Nephron progenitor cell (in vitro differentiated cells): ENCODE results near the gene SLFN13.
"Not testable (repeated sequence)": the region's sequence is repeated elsewhere in the genome, so short reads cannot be mapped to it uniquely, and the experiment has no call there.

ENCODE experiments used
- DNase-seq: peaks from one replicate; pipeline ENCODE4 v3.0.0; 2021
- H3K27ac Mint-ChIP-seq: 2 replicates; pipeline ENCODE4 v1.8.0; 2021; ENCODE audit warnings: mild to moderate bottlenecking, moderate library complexity, mixed read lengths
- H3K27me3 Mint-ChIP-seq: 2 replicates; pipeline ENCODE4 v1.8.0; 2021; ENCODE audit warnings: mild to moderate bottlenecking, low read depth, mixed read lengths; ENCODE audit not compliant: poor library complexity
- H3K36me3 Mint-ChIP-seq: 2 replicates; pipeline ENCODE4 v1.8.0; 2021; ENCODE audit warnings: low read depth, mixed read lengths
- H3K4me1 Mint-ChIP-seq: 2 replicates; pipeline ENCODE4 v1.8.0; 2021; ENCODE audit warnings: mixed read lengths
- H3K4me3 Mint-ChIP-seq: 2 replicates; pipeline ENCODE4 v1.8.0; 2021; ENCODE audit warnings: mild to moderate bottlenecking, moderate library complexity, mixed read lengths
- H3K9me3 Mint-ChIP-seq: 2 replicates; pipeline ENCODE4 v1.8.0; 2021; ENCODE audit warnings: mild to moderate bottlenecking, moderate library complexity, mixed read lengths
- CTCF ChIP-seq: fragments of 200-600 bp; sonication (generic); IDR thresholded peaks from 2 replicates; pipeline ENCODE4 v1.5.0; 2021; ENCODE audit warnings: antibody characterized with exemption

Gene SLFN13

GRCh38 chr17:35428229-35428628 is 20.3 kb downstream of the SLFN13 start:
- no peak for TF ChIP-seq CTCF
- peaks cover 9% of the 10 kb centered on the region for H3K9me3 Mint-ChIP-seq
- H3K27me3 Mint-ChIP-seq: peaks cover 35% of the 10 kb centered on the region
- no peaks in the 10 kb centered on the region for H3K36me3 Mint-ChIP-seq
- peaks cover 10% of the 10 kb centered on the region for H3K4me1 Mint-ChIP-seq
- DNase-seq: no peak
- no peak overlapping the region for H3K4me3 Mint-ChIP-seq
- H3K27ac Mint-ChIP-seq: no peak overlapping the region

- no peaks in the 10 kb centered on the region for H3K36me3 Mint-ChIP-seq
- peaks cover 9% of the 10 kb centered on the region for H3K27me3 Mint-ChIP-seq
- H3K27ac Mint-ChIP-seq: no peak overlapping the region
- DNase-seq: no peak
- H3K9me3 Mint-ChIP-seq: peaks cover 3% of the 10 kb centered on the region
- TF ChIP-seq CTCF: no peak
- H3K4me1 Mint-ChIP-seq: no peaks in the 10 kb centered on the region
- H3K4me3 Mint-ChIP-seq: no peak overlapping the region
Measured at GRCh38 chr17:35423761-35424160, 24.8 kb downstream of the SLFN13 start.

- not testable (repeated sequence) for H3K36me3 Mint-ChIP-seq, H3K27ac Mint-ChIP-seq, H3K4me3 Mint-ChIP-seq, H3K27me3 Mint-ChIP-seq, H3K9me3 Mint-ChIP-seq, H3K4me1 Mint-ChIP-seq, DNase-seq
Measured at GRCh38 chr17:35421069-35421468, 27.5 kb downstream of the SLFN13 start.

DNA sequence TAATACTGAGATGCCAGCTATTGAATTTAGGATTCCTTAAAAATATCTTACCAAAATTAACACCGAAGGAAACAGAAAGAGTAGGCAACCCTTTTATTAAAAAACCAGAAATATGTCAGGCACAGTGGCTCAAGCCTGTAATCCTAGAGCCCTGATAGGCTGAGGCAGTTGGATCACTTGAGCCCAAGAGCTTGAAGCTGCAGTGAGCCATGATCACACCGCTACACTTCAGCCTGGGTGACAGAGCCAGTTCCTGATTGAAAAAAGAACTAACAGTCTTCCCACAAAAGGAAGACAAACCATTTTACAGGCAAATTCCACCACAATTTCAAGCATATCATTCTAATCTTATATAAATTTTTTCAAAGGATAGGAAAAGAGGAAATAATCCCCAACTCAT is 31.9 kb downstream of the SLFN13 start:
- Mint-ChIP-seq H3K9me3 (peaks cover 18% of the 10 kb centered on the region), H3K4me3 (no peak overlapping the region), H3K36me3 (no peaks in the 10 kb centered on the region), H3K27ac (no peak overlapping the region), H3K27me3 (peaks cover 4% of the 10 kb centered on the region), H3K4me1 (no peaks in the 10 kb centered on the region)
- no peak for TF ChIP-seq CTCF
- no peak for DNase-seq

DNA sequence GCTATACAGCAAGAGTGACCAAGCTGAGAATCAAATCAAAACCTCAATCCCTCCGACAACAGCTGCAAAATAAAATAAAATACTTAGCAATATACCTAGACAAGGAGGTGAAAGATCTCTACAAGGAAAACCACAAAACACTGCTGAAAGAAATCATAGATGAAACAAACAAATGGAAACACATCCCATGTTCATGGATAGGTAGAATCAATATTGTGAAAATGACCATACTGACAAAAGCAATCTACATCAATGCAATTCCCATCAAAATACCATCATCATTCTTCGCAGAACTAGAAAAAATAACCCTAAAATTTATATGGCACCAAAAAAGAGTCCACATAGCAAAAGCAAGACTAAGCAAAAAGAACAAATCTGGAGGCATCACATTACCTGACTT is 33.9 kb downstream of the SLFN13 start:
- not testable (repeated sequence) for DNase-seq, H3K4me3 Mint-ChIP-seq, H3K27me3 Mint-ChIP-seq, H3K36me3 Mint-ChIP-seq, H3K27ac Mint-ChIP-seq, H3K4me1 Mint-ChIP-seq
- H3K9me3 Mint-ChIP-seq: peaks cover 18% of the 10 kb centered on the region

DNA sequence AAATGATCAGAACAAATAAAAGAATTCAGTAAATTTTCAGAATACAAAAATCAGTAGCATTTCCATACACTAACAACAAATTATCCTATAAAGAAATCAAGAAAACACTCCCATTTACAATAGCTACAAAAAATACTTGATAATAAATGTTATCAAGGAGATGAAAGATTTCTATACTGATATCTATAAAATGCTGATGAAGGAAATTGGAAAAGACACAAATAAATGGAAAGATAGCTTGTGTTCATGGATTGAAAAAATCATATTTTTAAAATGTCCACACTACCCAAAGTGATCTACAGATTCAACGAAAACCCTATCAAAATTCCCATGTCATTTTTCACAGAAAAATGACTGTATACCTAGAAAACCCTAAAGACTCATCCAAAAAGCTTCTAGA is 34.3 kb downstream of the SLFN13 start:
- H3K9me3 Mint-ChIP-seq: peaks cover 18% of the 10 kb centered on the region
- no peak for DNase-seq
- H3K36me3 Mint-ChIP-seq: no peaks in the 10 kb centered on the region
- no peak for TF ChIP-seq CTCF
- no peaks in the 10 kb centered on the region for H3K4me1 Mint-ChIP-seq
- no peak overlapping the region for H3K4me3 Mint-ChIP-seq
- no peak overlapping the region for H3K27ac Mint-ChIP-seq
- peaks cover 4% of the 10 kb centered on the region for H3K27me3 Mint-ChIP-seq

DNA sequence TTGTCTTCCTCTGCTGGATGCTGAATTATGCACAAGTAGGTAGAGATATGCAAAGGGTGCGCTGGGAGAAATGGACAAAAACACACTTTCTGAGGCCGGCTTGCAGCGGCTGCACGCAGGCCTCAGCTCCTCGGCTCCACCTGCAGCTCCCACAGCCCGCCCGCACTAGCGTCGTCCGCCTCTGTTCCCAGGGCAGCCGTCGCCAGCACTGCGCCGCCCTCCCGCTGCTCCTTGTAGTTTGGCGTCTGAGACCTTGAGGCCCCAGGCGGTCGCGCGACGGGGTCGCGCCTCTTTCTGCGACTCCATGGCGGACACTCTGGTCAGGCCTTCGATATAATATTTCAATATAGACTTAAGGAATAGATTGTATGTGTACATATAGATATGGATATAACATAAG is 41.0 kb downstream of the SLFN13 start:
- peaks cover 4% of the 10 kb centered on the region for H3K27me3 Mint-ChIP-seq
- no peaks in the 10 kb centered on the region for H3K4me1 Mint-ChIP-seq
- no peak overlapping the region for H3K27ac Mint-ChIP-seq
- H3K9me3 Mint-ChIP-seq: no peaks in the 10 kb centered on the region
- no peak for TF ChIP-seq CTCF
- DNase-seq: no peak
- no peak overlapping the region for H3K4me3 Mint-ChIP-seq
- H3K36me3 Mint-ChIP-seq: no peaks in the 10 kb centered on the region
